WTC11 (cell line): ENCODE results near the gene SSH2. TPM values are rescaled to one million over a fixed set of nuclear protein-coding genes. Genes with fewer than 3 reads are reported as not detected.

ENCODE experiments used
- ATAC-seq: fragments of 200-7000 bp; cut with Tn5 transposase; 2 replicates; pipeline ENCODE4 v1.10.0; 2021; ENCODE audit warnings: mild to moderate bottlenecking, moderate library complexity
- CTCF ChIA-PET: fragments of 300-600 bp; sonication (Branson Sonifier 250); formaldehyde crosslinking; loops from one replicate; lab custom pipeline; 2021; ENCODE audit warnings: antibody characterized with exemption; lab: Charles Lee
- POLR2A ChIA-PET: fragments of 350-600 bp; sonication (Branson Sonifier 250); formaldehyde crosslinking; loops from one replicate; lab custom pipeline; 2021; ENCODE audit warnings: antibody characterized with exemption; lab: Charles Lee
- DNase-seq: peaks from one replicate; pipeline ENCODE4 v3.0.0; 2021; ENCODE audit warnings: low spot score
- H3K27ac Mint-ChIP-seq: 2 replicates; pipeline ENCODE4 v1.8.0; 2021; ENCODE audit warnings: mixed read lengths
- H3K27me3 Mint-ChIP-seq: 2 replicates; pipeline ENCODE4 v1.8.0; 2021; ENCODE audit warnings: low read depth, mild to moderate bottlenecking, moderate library complexity, mixed read lengths
- H3K36me3 Mint-ChIP-seq: 2 replicates; pipeline ENCODE4 v1.8.0; 2021; ENCODE audit warnings: mixed read lengths
- H3K4me1 Mint-ChIP-seq: 2 replicates; pipeline ENCODE4 v1.8.0; 2022; ENCODE audit warnings: mixed read lengths
- H3K4me3 Mint-ChIP-seq: 2 replicates; pipeline ENCODE4 v1.8.0; 2021; ENCODE audit warnings: mild to moderate bottlenecking, moderate library complexity, mixed read lengths
- H3K9me3 Mint-ChIP-seq: 2 replicates; pipeline ENCODE4 v1.8.0; 2021; ENCODE audit warnings: mixed read lengths
- AR ChIP-seq: fragments of 250-450 bp; sonication (Bioruptor Pico); IDR thresholded peaks from 2 replicates; pipeline ENCODE4 v1.9.0; 2021; ENCODE audit warnings: mild to moderate bottlenecking
- ATF1 ChIP-seq: sonication (generic); formaldehyde crosslinking; IDR thresholded peaks from 2 replicates; pipeline ENCODE4 v1.8.1; 2023; ENCODE audit warnings: mild to moderate bottlenecking, moderate library complexity, missing genetic modification reagents
- ATF2 ChIP-seq: sonication (generic); formaldehyde crosslinking; IDR thresholded peaks from 2 replicates; pipeline ENCODE4 v1.8.1; 2022; ENCODE audit warnings: low read depth, missing genetic modification reagents, borderline replicate concordance
- ATF3 ChIP-seq: sonication (generic); formaldehyde crosslinking; conservative IDR thresholded peaks from 2 replicates; pipeline ENCODE4 v1.8.1; 2022; ENCODE audit warnings: mild to moderate bottlenecking, missing genetic modification reagents
- CREB1 ChIP-seq: sonication (generic); formaldehyde crosslinking; IDR thresholded peaks from 2 replicates; pipeline ENCODE4 v1.8.0; 2023; ENCODE audit warnings: mild to moderate bottlenecking, missing genetic modification reagents
- E2F1 ChIP-seq: sonication (generic); formaldehyde crosslinking; IDR thresholded peaks from 2 replicates; pipeline ENCODE4 v1.8.0; 2022; ENCODE audit warnings: mild to moderate bottlenecking, missing genetic modification reagents
- E2F4 ChIP-seq: sonication (generic); formaldehyde crosslinking; IDR thresholded peaks from 2 replicates; pipeline ENCODE4 v1.8.1; 2022; ENCODE audit warnings: low read depth, mild to moderate bottlenecking, moderate library complexity, missing genetic modification reagents, borderline replicate concordance
- EMX1 ChIP-seq: fragments of 250-450 bp; sonication (Bioruptor Pico); IDR thresholded peaks from 2 replicates; pipeline ENCODE4 v1.8.0; 2021; ENCODE audit warnings: mild to moderate bottlenecking
- ETV6 ChIP-seq: sonication (generic); formaldehyde crosslinking; IDR thresholded peaks from 2 replicates; pipeline ENCODE4 v1.8.1; 2022; ENCODE audit warnings: mild to moderate bottlenecking, missing genetic modification reagents
- FOXJ3 ChIP-seq: sonication (generic); formaldehyde crosslinking; IDR thresholded peaks from 2 replicates; pipeline ENCODE4 v1.9.0; 2021; ENCODE audit warnings: missing genetic modification reagents, mild to moderate bottlenecking, borderline replicate concordance
- FOXP1 ChIP-seq: sonication (generic); formaldehyde crosslinking; IDR thresholded peaks from 2 replicates; pipeline ENCODE4 v1.8.0; 2022; ENCODE audit warnings: missing genetic modification reagents, mild to moderate bottlenecking, moderate library complexity, borderline replicate concordance
- GABPB1 ChIP-seq: sonication (generic); formaldehyde crosslinking; IDR thresholded peaks from 2 replicates; pipeline ENCODE4 v1.8.1; 2023; ENCODE audit warnings: mild to moderate bottlenecking, missing genetic modification reagents
- IRF1 ChIP-seq: sonication (generic); formaldehyde crosslinking; IDR thresholded peaks from 2 replicates; pipeline ENCODE4 v1.8.0; 2023; ENCODE audit warnings: missing genetic modification reagents
- IRF2 ChIP-seq: sonication (generic); formaldehyde crosslinking; IDR thresholded peaks from 2 replicates; pipeline ENCODE4 v1.8.0; 2022; ENCODE audit warnings: low read depth, missing genetic modification reagents, borderline replicate concordance
- JUN ChIP-seq: sonication (generic); formaldehyde crosslinking; IDR thresholded peaks from 2 replicates; pipeline ENCODE4 v1.8.0; 2023; ENCODE audit warnings: mild to moderate bottlenecking, missing genetic modification reagents
- MAX ChIP-seq: sonication (generic); formaldehyde crosslinking; IDR thresholded peaks from 2 replicates; pipeline ENCODE4 v1.8.0; 2022; ENCODE audit warnings: mild to moderate bottlenecking, missing genetic modification reagents
- MXD4 ChIP-seq: fragments of 250-450 bp; sonication (Bioruptor Pico); IDR thresholded peaks from 2 replicates; pipeline ENCODE4 v1.8.0; 2021; ENCODE audit warnings: mild to moderate bottlenecking, moderate library complexity, borderline replicate concordance
- MYBL2 ChIP-seq: sonication (generic); formaldehyde crosslinking; IDR thresholded peaks from 2 replicates; pipeline ENCODE4 v1.8.1; 2023; ENCODE audit warnings: mild to moderate bottlenecking, moderate library complexity, missing genetic modification reagents
- NFE2L1 ChIP-seq: sonication (generic); formaldehyde crosslinking; IDR thresholded peaks from 2 replicates; pipeline ENCODE4 v1.8.1; 2023; ENCODE audit warnings: missing genetic modification reagents
- NFYB ChIP-seq: sonication (generic); formaldehyde crosslinking; conservative IDR thresholded peaks from 2 replicates; pipeline ENCODE4 v1.8.0; 2022; ENCODE audit warnings: low read depth, missing genetic modification reagents
- NR2C2 ChIP-seq: sonication (generic); formaldehyde crosslinking; IDR thresholded peaks from 2 replicates; pipeline ENCODE4 v1.8.0; 2022; ENCODE audit warnings: mild to moderate bottlenecking, missing genetic modification reagents
- PRRX2 ChIP-seq: fragments of 250-450 bp; sonication (Bioruptor Pico); IDR thresholded peaks from 2 replicates; pipeline ENCODE4 v1.8.0; 2021; ENCODE audit warnings: mild to moderate bottlenecking
- SMAD4 ChIP-seq: sonication (generic); formaldehyde crosslinking; IDR thresholded peaks from 2 replicates; pipeline ENCODE4 v1.8.0; 2022; ENCODE audit warnings: mild to moderate bottlenecking, missing genetic modification reagents
- SP1 ChIP-seq: sonication (generic); formaldehyde crosslinking; conservative IDR thresholded peaks from 2 replicates; pipeline ENCODE4 v1.8.1; 2022; ENCODE audit warnings: missing genetic modification reagents
- TEAD4 ChIP-seq: sonication (generic); formaldehyde crosslinking; IDR thresholded peaks from 2 replicates; pipeline ENCODE4 v1.8.0; 2022; ENCODE audit warnings: mild to moderate bottlenecking, missing genetic modification reagents
- USF1 ChIP-seq: sonication (generic); formaldehyde crosslinking; IDR thresholded peaks from 2 replicates; pipeline ENCODE4 v1.8.0; 2022; ENCODE audit warnings: mild to moderate bottlenecking, missing genetic modification reagents
- ZNF232 ChIP-seq: sonication (generic); formaldehyde crosslinking; IDR thresholded peaks from 2 replicates; pipeline ENCODE4 v1.8.0; 2022; ENCODE audit warnings: mild to moderate bottlenecking, missing genetic modification reagents
- ZNF317 ChIP-seq: sonication (generic); formaldehyde crosslinking; IDR thresholded peaks from 2 replicates; pipeline ENCODE4 v1.8.1; 2023; ENCODE audit warnings: low read depth, mild to moderate bottlenecking, moderate library complexity, missing genetic modification reagents, borderline replicate concordance
- ZNF396 ChIP-seq: fragments of 250-450 bp; sonication (Bioruptor Pico); IDR thresholded peaks from 2 replicates; pipeline ENCODE4 v1.8.0; 2021; ENCODE audit warnings: mild to moderate bottlenecking, moderate library complexity, borderline replicate concordance
- ZNF671 ChIP-seq: fragments of 250-450 bp; sonication (Bioruptor Pico); IDR thresholded peaks from 2 replicates; pipeline ENCODE4 v1.8.0; 2021; ENCODE audit warnings: mild to moderate bottlenecking
- total RNA-seq: library from RNA; stranded (reverse); gene quantifications from 3 replicates; pipeline ENCODE4 v1.2.3, GENCODE V29; 2021

Gene SSH2
- total RNA-seq, 1 experiment from 2014 or later = 14.3 TPM

GRCh38 chr17:29613352-29613837 lies 316.6 kb downstream of the SSH2 start:
- Mint-ChIP-seq H3K9me3 (no peaks in the 10 kb centered on the region), H3K4me3 (peak overlapping the region; percentile 61), H3K4me1 (peaks cover 27% of the 10 kb centered on the region), H3K27ac (no peak overlapping the region), H3K36me3 (peaks cover 4% of the 10 kb centered on the region; the same call in 1 of the 2 replicates), H3K27me3 (peaks cover 54% of the 10 kb centered on the region)
- ChIA-PET CTCF (interaction anchor here (0.5 to 9.2 kb wide), 28 partner anchors 9 to 466 kb away, joined by 3 to 272 read pairs (median 5); partner anchors contain the start of genes ABHD15, ANKRD13B, CORO6 and SSH2), POLR2A (interaction anchor here (0.8 to 1.1 kb wide), 3 partner anchors 9 to 21 kb away, joined by 3 read pairs; partner anchors contain the start of genes ANKRD13B and CORO6)
- ATAC-seq (peak; percentile 54), DNase-seq (peak; percentile 99)
- TF ChIP-seq NR2C2 (CRISPR knock-in tag) (no peak), FOXJ3 (CRISPR knock-in tag) (no peak), E2F1 (peak; percentile 90; the same call in 1 of the 2 replicates), MYBL2 (CRISPR knock-in tag) (peak; percentile 95), TEAD4 (peak; percentile 20; the same call in 1 of the 2 replicates), USF1 (peak; percentile 75; the same call in 1 of the 2 replicates), GABPB1 (CRISPR knock-in tag) (0 out of 2 replicates have a peak, but pooled peaks have one; percentile 21), PRRX2 (CRISPR knock-in tag) (no peak), ETV6 (CRISPR knock-in tag) (peak; percentile 98), NFYB (CRISPR knock-in tag) (peak; percentile 45; the same call in 1 of the 2 replicates), ATF3 (CRISPR knock-in tag) (0 out of 2 replicates have a peak, but pooled peaks have one; percentile 70), EMX1 (CRISPR knock-in tag) (0 out of 2 replicates have a peak, but pooled peaks have one; percentile 60), MAX (CRISPR knock-in tag) (peak; percentile 100), IRF2 (CRISPR knock-in tag) (0 out of 2 replicates have a peak, but pooled peaks have one; percentile 52), ATF1 (CRISPR knock-in tag) (0 out of 2 replicates have a peak, but pooled peaks have one; percentile 88), SMAD4 (CRISPR knock-in tag) (peak; percentile 71; the same call in 1 of the 2 replicates), E2F4 (CRISPR knock-in tag) (peak; percentile 91; the same call in 1 of the 2 replicates), ZNF317 (peak; percentile 85), CREB1 (CRISPR knock-in tag) (peak; percentile 91), ZNF396 (CRISPR knock-in tag) (no peak), ATF2 (CRISPR knock-in tag) (peak; percentile 80; the same call in 1 of the 2 replicates), FOXP1 (CRISPR knock-in tag) (peak; percentile 97; the same call in 1 of the 2 replicates), SP1 (peak; percentile 80), NFE2L1 (CRISPR knock-in tag) (peak; percentile 96), MXD4 (CRISPR knock-in tag) (no peak), AR (CRISPR knock-in tag) (no peak), ZNF671 (CRISPR knock-in tag) (no peak), ZNF232 (CRISPR knock-in tag) (peak; percentile 93), IRF1 (CRISPR knock-in tag) (peak; percentile 89), JUN (no peak)
